Endodermal cell (in vitro differentiated cells): ENCODE results near the gene TSPAN4. TPM values are rescaled to one million over a fixed set of nuclear protein-coding genes. Genes with fewer than 3 reads are reported as not detected.

Experiments used
- DNase-seq: peaks from one replicate; pipeline ENCODE4 v3.0.0-alpha.2; 2017
- H3K27ac ChIP-seq: 2 replicates; pipeline ENCODE4 v1.5.1; 2013; ENCODE audit warnings: mild to moderate bottlenecking, low read depth, low read length, moderate library complexity
- H3K27me3 ChIP-seq: 2 replicates; pipeline ENCODE4 v1.6.1; 2013; ENCODE audit warnings: mild to moderate bottlenecking, low read length, moderate library complexity; ENCODE audit not compliant: insufficient read depth, control insufficient read depth, poor library complexity, severe bottlenecking
- H3K36me3 ChIP-seq: 2 replicates; pipeline ENCODE4 v1.7.0; 2013; ENCODE audit warnings: mild to moderate bottlenecking, low read length, moderate library complexity; ENCODE audit not compliant: control insufficient read depth, insufficient read depth
- H3K4me1 ChIP-seq: one replicate; pipeline ENCODE4 v1.7.0; 2013; ENCODE audit warnings: low read length; ENCODE audit not compliant: control insufficient read depth, insufficient read depth
- H3K4me3 ChIP-seq: 2 replicates; pipeline ENCODE4 v1.5.1; 2013; ENCODE audit warnings: mild to moderate bottlenecking, low read length, moderate library complexity
- H3K9ac ChIP-seq: 2 replicates; pipeline ENCODE4 v1.6.1; 2013; ENCODE audit warnings: mild to moderate bottlenecking, low read length, moderate library complexity; ENCODE audit not compliant: poor library complexity, severe bottlenecking; ENCODE audit errors: extremely low read depth
- H3K9me3 ChIP-seq: 2 replicates; pipeline ENCODE4 v1.6.1; 2013; ENCODE audit warnings: mild to moderate bottlenecking, low read length, moderate library complexity; ENCODE audit not compliant: control insufficient read depth
- H3K27ac Mint-ChIP-seq: 2 replicates; pipeline ENCODE4 v1.8.0; 2020; ENCODE audit warnings: mixed read lengths
- H3K27me3 Mint-ChIP-seq: 2 replicates; pipeline ENCODE4 v1.8.0; 2021; ENCODE audit warnings: mild to moderate bottlenecking, mixed read lengths; ENCODE audit not compliant: insufficient read depth
- H3K36me3 Mint-ChIP-seq: 2 replicates; pipeline ENCODE4 v1.8.0; 2020; ENCODE audit warnings: low read depth, mixed read lengths
- H3K4me1 Mint-ChIP-seq: 2 replicates; pipeline ENCODE4 v1.8.0; 2020; ENCODE audit warnings: mixed read lengths
- H3K4me3 Mint-ChIP-seq: 2 replicates; pipeline ENCODE4 v1.8.0; 2020; ENCODE audit warnings: mild to moderate bottlenecking, moderate library complexity, mixed read lengths
- H3K9me3 Mint-ChIP-seq: 2 replicates; pipeline ENCODE4 v1.8.0; 2020; ENCODE audit warnings: mild to moderate bottlenecking, mixed read lengths
- WGBS, 2 experiments: methylation state at CpG; one replicate each; pipeline versions ENCODE4 v1.1.5 to v1.1.7; 2013; ENCODE audit warnings: missing lambda C conversion rate in 2 of 2, mixed read lengths in 1 of 2; ENCODE audit not compliant: insufficient coverage in 1 of 2, insufficient read length in 1 of 2; 5-methylcytosine and 5-hydroxymethylcytosine counted together
- total RNA-seq, 2 donors: library from RNA; stranded (reverse); fragmentation: NEBNext Ultra II Directional in 1 of 2; extraction: Animal tissue kit (Norgen Biotek cat#: 25700) in 1 of 2; gene quantifications; 2 replicates in 1 of 2; 3 replicates in 1 of 2; pipeline ENCODE4 v1.2.1, GENCODE V29; 2021
- TF ChIP-seq, protein P1 (sequence below): fragments of 200-600 bp; sonication (generic); conservative IDR thresholded peaks from 2 replicates; pipeline ENCODE4 v1.5.0; 2021; ENCODE audit warnings: antibody characterized with exemption, mild to moderate bottlenecking

Gene TSPAN4
- total RNA-seq, 2 donors from 2014 or later: 56.8 to 71.1 TPM

DNA sequence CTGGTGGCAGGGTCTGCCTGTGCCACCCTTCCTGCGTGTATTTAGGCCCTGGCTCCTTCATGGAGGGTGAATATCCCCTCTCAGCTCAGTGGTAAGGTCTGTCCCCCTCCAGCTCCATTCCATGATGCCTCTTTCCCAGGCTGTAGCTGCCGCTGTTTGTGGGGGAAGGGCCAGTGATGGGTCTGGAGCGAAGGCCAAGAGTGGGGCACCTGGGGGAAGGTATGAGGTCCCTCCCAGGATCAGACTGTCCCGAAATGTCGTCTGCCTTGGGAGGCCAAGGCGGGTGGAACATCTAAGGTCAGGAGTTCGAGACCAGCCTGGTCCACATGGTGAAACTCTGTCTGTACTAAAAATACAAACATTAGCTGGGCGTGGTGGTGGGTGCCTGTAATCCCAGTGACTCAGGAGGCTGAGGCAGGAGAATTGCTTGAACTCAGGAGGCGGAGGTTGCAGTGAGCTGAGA lies 8.8 kb upstream of the TSPAN4 start:
- TF ChIP-seq, protein P1, sequence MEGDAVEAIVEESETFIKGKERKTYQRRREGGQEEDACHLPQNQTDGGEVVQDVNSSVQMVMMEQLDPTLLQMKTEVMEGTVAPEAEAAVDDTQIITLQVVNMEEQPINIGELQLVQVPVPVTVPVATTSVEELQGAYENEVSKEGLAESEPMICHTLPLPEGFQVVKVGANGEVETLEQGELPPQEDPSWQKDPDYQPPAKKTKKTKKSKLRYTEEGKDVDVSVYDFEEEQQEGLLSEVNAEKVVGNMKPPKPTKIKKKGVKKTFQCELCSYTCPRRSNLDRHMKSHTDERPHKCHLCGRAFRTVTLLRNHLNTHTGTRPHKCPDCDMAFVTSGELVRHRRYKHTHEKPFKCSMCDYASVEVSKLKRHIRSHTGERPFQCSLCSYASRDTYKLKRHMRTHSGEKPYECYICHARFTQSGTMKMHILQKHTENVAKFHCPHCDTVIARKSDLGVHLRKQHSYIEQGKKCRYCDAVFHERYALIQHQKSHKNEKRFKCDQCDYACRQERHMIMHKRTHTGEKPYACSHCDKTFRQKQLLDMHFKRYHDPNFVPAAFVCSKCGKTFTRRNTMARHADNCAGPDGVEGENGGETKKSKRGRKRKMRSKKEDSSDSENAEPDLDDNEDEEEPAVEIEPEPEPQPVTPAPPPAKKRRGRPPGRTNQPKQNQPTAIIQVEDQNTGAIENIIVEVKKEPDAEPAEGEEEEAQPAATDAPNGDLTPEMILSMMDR: no peak
- H3K27me3 Mint-ChIP-seq: peaks cover 33% of the 10 kb centered on the region
- Histone ChIP-seq H3K27ac (no peak overlapping the region), H3K9me3 (no peaks in the 10 kb centered on the region), H3K36me3 (peaks cover 24% of the 10 kb centered on the region), H3K9ac (peak overlapping the region; percentile 68), H3K4me3 (peak overlapping the region; percentile 86), H3K4me1 (peaks cover 20% of the 10 kb centered on the region), H3K27me3 (peaks cover 32% of the 10 kb centered on the region)
- WGBS, 2 experiments: 70 to 84% methylated on average over 4 to 9 of the region's 9 CpGs
- peaks cover 12% of the 10 kb centered on the region for H3K4me1 Mint-ChIP-seq
- H3K9me3 Mint-ChIP-seq: no peaks in the 10 kb centered on the region
- peaks cover 21% of the 10 kb centered on the region for H3K36me3 Mint-ChIP-seq
- H3K4me3 Mint-ChIP-seq: peak overlapping the region; percentile 59
- DNase-seq: no peak
- peak overlapping the region; percentile 39 for H3K27ac Mint-ChIP-seq

DNA sequence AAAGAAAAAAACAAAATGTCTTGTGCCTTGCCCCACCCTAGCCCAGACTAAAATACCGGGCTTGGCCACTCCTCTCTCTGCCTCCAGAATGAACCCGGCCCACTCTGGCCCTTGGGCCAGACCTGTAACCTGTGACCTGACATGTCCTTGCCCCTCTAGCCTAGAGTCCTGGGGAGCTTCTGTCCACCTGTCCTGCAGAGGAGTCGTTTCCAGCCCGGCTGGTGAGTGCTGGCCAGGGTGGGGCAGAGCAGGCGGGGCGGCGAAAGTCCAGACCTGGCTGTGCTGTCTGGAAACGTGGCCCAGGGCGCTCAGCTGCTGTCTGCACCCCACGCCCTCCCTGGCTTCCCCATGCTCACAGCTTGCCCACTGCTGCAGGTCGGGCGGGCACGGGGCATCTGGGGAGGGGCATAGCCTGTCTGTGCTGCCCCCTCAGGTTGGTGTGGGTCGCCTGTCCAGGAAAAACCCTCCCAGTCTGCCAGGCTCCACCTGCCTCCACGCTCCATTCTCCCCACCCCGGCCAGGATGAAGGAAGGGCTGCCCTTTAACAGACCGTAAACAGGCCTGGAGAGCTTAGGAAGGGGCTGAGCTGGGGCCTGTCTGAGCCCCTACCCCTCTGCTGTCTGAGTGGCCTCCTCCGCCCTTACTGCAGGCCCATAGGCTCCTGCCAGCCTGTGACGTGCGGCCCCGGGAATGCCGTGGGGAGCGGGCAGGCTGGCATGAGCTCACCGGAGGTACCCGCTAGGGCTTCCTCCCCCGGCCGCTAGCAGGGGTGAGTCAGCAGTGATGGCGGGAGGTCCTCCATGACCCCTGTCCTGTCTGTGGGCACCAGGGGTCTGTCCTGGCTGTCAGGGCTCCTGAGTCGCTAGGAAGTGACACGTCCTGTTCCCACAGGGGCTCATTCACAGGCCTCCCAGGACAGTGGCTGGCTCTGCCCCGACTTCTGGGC lies 8.0 kb upstream of the TSPAN4 start:
- DNase-seq: no peak
- Histone ChIP-seq H3K4me1 (peaks cover 13% of the 10 kb centered on the region), H3K9ac (no peak overlapping the region), H3K27ac (no peak overlapping the region), H3K4me3 (peak overlapping the region; percentile 86), H3K27me3 (peaks cover 24% of the 10 kb centered on the region), H3K9me3 (no peaks in the 10 kb centered on the region), H3K36me3 (peaks cover 31% of the 10 kb centered on the region)
- peak overlapping the region; percentile 59 for H3K4me3 Mint-ChIP-seq
- no peak overlapping the region for H3K27ac Mint-ChIP-seq
- WGBS, 2 experiments: 80 to 90% methylated on average over 17 to 31 of the region's 31 CpGs
- peaks cover 25% of the 10 kb centered on the region for H3K27me3 Mint-ChIP-seq
- TF ChIP-seq, protein P1: no peak
- H3K9me3 Mint-ChIP-seq: no peaks in the 10 kb centered on the region
- peaks cover 26% of the 10 kb centered on the region for H3K36me3 Mint-ChIP-seq
- peaks cover 8% of the 10 kb centered on the region for H3K4me1 Mint-ChIP-seq

DNA sequence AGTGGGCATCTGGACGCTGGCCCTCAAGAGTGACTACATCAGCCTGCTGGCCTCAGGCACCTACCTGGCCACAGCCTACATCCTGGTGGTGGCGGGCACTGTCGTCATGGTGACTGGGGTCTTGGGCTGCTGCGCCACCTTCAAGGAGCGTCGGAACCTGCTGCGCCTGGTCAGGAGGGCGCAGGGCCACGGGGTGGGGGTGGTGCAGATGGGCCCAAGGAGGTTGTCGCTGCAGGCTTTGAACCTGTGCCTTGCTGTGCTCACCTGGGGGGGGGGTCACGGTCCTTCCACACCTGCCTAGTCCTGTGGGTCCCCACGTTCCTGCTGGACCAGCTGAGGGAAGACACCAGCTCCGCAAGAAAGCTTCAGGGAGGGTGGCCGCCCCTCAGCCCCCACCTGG lies 6.4 kb upstream of the TSPAN4 start:
- peaks cover 17% of the 10 kb centered on the region for H3K4me1 Mint-ChIP-seq
- H3K27me3 Mint-ChIP-seq: peaks cover 12% of the 10 kb centered on the region
- Histone ChIP-seq H3K4me1 (peaks cover 11% of the 10 kb centered on the region), H3K27ac (no peak overlapping the region), H3K9me3 (no peaks in the 10 kb centered on the region), H3K27me3 (peaks cover 10% of the 10 kb centered on the region), H3K4me3 (no peak overlapping the region), H3K36me3 (peaks cover 48% of the 10 kb centered on the region), H3K9ac (no peak overlapping the region)
- TF ChIP-seq, protein P1: no peak
- no peaks in the 10 kb centered on the region for H3K9me3 Mint-ChIP-seq
- no peak overlapping the region for H3K4me3 Mint-ChIP-seq
- peaks cover 32% of the 10 kb centered on the region for H3K36me3 Mint-ChIP-seq
- no peak for DNase-seq
- H3K27ac Mint-ChIP-seq: no peak overlapping the region
- WGBS, 2 experiments: 90 to 95% methylated on average over 9 to 14 of the region's 14 CpGs
